GM10847 (cell line): ENCODE results near the gene RGS19.

Experiments
- POLR2A ChIP-seq: IDR thresholded peaks from 2 replicates; pipeline ENCODE4 v1.6.1; 2011; ENCODE audit not compliant: insufficient read length; ENCODE audit errors: extremely low read depth

Gene RGS19

DNA sequence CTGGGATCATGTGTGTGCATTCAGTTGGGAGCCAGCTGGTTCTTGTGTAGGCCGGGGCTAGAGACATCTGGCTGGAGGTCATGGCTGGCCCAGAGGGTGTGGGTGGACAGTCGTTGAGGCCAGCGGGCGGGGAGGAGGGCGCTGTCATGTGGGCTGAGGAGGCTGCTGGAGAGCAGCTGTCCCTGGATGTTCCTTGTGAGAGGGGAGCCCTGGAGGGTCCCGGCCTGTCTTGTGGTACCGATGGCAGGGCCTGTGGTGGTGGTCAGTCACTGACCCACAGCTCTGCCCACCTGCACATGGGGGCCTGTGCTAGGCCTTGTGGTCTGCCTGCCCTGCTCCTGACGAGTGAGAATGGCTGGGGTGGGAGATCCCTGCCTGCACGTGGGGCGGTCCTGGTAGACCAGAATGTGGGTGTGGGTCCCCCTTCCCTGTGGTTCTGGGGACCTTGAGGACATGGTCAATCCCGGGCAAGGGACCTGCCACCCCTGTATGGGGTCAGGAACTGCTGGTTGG lies 45.3 kb downstream of the RGS19 start:
- TF ChIP-seq POLR2A = no peak

DNA sequence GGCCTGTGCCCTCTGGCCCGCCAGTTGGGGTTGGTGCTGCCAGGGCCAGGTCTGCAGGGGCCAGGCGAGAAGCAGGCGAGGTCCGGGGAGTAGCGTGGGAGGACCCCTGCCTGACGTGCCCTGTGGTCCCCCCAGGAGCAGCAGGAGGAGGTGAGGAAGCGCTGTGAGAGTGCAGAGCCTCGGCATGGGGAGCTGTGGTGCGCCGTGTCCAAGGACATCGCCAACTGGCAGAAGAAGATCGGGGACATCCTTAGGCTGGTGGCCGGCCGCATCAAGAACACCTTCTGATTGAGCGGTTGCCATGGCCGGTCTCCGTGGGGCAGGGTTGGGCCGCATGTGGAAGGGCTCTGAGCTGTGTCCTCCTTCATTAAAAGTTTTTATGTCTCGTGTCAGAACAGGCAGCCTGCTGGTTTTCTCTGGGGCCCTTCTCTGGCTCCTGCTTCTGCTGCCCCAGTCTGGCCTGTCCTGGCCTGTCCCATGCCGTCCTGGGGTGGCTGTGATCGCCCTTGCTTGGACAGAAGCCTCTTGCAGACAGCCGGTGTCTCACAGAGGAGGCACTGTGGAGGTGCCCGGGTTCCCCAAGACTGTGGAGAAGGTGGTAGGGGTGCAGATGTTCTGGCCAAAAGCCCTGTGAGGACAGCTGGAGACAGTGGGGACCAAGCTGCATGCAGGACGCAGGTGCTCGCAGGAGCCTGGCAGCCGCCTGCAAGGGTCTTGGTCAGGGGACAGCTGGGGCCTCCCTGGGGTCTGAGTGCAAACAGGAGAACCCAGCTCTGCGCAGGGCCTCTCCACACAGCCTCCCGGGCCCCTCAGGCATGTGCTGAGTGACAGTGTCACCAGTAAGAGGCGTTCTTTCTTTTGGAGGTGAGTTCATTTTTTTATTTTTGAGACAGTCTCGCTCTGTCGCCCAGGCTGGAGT lies 46.4 kb downstream of the RGS19 start:
- no peak for TF ChIP-seq POLR2A

DNA sequence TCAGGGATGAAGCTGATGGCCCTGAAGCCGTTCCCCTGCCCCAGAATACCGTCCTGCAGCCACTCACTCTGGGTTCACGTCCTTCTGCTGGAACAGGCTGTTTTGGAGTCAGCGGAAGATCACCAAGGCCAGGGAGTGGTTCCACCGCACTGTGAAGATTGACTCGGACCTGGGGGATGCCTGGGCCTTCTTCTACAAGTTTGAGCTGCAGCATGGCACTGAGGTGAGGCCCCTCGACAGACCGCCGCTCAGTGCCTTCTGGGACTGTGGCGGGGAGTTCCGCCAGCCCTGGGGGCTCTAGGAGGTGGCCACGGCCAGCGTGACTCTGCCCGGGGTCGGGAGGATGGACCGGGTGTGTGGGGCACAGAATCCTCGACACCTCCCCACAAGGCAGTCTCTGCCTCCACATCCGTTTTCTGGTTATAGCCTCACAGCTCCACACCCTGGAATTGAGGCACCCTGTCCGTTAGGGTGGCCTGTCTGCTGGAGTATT lies 47.5 kb downstream of the RGS19 start:
- no peak for TF ChIP-seq POLR2A

DNA sequence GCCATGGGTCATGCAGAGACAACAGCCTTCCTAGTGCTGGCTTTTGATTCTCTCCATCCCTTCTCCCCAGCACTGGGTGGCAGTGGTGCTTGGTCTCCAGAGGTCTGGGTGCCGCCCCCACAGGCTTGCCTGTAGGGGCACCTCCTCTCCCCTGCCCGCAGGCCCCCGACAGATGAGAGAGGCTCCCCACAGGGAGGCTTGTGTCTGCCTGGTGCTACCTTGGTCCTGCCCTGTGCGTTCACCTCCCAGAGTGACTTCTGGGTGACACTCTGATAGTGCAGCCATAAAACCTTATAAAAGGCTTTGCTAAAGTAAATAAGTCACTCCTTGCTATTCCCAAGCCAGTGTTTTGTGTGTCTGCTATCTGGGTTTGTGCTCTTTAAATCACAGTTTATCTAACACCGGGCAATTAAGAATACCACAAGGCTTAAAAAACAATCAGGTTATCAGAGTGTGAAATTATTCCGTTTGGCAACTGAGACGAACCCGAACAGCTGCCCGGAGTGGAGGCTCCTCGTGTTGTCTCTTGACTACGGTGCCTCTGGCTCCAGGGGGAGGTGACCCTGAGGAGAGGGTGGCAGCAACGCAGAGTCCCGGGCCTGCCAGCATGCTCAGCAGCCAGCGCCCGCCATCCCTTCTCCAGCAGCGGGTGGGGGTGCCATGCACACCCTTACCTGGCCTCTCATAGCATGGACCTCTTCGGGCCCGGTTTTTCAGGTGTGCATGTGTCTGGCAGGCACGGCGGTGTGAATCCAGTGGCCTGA lies 48.8 kb downstream of the RGS19 start:
- no peak for TF ChIP-seq POLR2A

DNA sequence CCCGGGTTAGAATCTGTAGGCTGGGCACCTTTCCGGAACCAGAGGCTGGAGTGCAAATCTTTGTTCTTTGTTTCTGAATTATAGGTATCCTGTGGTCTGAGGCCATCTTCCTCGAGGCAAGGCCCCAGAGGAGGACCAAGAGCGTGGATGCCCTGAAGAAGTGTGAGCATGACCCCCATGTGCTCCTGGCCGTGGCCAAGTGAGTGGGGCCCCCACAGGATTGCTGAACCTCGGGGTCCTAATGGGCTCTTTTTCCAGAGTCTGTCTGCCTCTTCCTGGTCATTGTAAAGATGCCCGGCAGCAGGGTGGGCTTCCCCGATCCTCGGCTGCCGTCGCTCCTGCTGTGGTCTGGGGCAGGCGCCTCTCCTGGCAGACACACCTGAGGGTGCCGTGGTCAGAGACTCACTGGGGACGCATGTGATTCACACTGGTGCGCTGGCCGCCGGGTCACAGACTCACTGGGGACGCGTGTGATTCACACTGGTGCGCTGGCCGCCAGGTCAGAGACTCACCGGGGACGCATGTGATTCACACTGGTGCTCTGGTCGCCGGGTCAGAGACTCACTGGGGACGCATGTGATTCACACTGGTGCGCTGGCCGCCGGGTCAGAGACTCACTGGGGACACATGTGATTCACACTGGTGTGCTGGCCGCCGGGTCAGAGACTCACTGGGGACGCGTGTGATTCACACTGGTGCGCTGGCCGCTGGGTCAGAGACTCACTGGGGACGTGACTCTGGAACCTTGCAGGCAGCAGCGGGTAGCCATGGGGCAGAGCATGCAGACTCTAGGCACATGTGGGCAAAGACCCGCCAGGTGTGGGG lies 49.8 kb downstream of the RGS19 start:
- no peak for TF ChIP-seq POLR2A

DNA sequence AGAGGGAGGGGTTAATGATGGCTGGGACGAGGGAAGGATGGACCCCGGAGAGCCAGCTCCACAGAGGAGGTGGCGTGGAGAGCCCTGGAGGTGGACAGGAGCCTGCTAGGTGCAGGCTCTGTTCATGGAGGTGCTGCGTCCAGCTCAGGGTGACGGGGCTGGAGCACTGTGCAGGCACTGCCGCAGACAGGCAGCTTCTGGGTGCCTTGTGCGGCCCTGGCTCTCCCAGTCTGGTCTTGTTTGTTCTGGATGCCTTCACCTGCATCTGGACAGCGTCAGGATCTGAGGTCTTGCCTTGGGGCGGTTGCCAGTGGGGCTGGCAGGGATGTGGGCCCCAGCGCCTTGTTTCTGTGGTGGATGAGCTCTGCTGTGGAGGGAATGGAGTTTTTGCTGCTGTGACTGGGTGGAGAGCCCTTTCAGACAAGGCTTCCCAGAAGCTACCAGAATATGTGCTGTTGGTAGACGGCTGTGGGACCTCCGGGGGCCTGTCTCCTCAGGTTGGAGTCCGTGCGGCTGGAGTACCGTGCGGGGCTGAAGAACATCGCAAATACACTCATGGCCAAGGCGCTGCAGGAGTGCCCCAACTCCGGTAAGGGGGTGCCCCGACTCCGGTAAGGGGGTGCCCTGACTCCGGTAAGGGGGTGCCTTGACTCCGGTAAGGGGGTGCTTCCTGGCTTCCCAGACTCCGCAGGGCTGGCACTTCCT lies 51.2 kb downstream of the RGS19 start:
- TF ChIP-seq POLR2A = no peak

DNA sequence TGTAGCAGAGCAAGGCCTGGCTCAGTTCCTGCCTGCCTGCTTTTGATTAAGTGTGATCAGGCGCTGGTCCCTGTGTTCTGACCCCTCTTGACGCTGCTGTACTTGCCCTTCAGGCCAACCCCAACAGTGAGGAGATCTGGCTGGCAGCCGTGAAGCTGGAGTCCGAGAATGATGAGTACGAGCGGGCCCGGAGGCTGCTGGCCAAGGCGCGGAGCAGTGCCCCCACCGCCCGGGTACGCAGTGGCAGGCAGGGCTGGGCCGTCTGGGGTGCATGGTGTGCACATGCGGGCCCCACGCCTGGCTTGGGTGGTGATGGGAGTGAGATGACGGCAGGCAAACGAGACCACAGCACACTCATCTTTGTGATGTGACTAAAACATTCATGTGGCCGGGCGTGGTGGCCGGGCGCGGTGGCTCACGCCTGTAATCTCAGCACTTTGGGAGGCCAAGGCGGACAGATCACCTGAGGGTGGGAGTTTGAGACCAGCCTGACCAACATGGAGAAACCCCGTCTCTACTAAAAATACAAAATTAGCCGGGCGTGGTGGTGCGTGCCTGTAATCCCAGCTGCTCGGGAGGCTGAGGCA lies 53.4 kb downstream of the RGS19 start:
- TF ChIP-seq POLR2A = no peak

DNA sequence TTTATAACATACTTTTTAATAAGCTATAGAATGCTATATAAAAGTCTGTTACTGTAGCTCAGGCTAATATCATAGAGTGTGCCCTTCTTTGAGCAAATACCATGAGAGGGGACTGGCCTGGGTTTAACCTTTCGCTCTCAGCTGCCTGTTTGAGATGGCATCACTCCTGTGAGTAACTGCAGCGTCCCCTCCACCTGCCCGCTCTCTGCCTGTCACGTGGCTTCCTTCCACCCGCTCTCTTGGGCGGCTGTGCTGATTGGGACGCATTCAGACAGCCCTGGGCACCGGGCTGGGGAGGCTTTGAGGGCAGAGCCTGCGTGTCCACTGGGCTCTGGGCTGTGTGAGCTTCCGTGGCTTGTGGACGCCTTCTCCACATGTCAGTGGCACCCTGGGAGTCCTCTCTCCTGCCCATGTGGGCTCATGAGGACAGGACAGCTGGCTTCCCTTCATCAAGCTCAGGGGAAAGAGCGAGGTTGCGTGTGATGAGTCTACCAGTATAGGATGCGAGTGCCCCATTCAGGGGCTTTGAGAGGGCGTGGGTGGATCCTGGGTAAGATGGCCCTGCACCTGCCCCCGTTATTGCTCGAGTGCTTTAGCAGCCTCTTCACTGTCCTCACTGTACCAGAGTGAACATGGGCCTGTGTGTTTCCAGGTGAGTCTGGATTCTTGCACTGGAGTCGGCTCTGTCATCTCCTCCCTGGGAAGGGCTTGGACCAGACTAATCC lies 54.1 kb downstream of the RGS19 start:
- no peak for TF ChIP-seq POLR2A

DNA sequence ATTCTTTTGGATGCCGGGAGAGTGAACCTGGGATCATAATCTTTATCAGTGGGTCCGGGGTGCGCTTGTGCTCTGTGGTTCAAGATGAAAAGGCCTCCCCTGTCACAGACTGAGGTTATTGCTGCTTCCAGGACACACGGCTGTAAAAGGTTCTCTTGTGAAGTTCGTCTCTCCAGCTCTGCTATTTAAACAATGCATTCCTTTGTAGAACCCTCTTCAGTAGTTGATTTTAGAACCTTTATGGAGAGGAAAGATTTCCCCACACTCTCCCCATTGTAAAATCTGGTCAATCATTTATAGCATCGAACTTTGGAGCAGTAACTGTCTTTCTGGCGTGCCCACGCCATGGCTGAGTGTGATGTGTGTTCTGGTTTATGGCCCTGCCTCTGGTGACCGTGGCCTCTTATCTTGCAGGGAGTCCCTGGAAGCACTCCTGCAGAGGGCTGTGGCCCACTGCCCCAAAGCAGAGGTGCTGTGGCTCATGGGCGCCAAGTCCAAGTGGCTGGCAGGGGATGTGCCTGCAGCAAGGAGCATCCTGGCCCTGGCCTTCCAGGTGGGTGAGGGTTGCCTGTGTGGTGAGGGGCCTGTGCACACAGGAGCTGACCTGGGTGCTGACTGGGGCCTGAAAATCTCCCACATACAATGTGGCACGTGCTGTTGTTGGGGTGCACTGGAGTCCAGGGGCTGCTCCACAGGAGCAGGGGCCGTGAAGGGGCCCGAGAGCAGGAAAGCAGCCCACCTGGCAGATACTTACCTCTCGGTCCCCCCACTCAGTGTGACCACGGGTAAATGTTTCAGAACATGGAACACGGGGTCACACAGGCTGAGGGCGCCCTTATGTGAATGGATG lies 55.0 kb downstream of the RGS19 start:
- TF ChIP-seq POLR2A = no peak

DNA sequence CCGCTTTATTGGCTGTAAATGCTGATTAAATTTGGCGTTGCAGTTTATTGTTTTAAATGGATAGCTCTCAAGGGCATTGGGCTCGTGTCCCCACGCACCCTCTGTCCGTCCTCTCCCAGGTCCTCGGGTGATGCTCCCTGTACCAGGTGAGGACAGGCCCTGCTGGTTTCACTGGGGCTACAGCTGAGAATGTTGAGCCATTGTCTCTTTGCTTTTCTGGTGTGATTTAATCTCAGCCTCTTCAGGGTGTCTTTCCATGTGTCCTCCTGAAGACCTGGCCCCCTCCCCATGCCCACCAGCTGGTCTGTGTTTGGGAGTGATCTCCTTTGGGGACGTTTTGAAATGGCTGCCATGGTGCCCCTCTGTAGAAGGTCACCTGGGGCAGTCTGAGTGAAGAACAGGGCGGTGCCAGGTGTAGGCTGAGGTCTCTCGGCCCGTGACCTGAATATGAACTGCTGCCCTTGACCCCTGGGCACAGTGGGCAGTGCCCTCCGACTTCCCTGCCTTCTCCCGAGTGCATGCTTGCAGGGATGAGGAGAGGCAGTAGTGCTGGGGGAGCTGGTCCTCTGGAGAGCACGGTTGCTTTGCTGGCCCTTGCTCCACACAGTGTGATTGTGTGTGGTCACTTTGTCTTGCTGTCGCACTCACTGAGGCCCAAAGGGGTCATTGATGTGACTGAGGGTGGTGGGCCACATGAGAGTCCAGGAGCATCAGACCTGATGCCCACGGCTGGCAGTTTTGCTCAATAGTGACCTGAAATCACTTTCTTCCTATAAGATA lies 55.8 kb downstream of the RGS19 start:
- TF ChIP-seq POLR2A = no peak
